ENCODE measurements around the gene ARVCF. TPM values are rescaled to one million over a fixed set of nuclear protein-coding genes. Genes with fewer than 3 reads are reported as not detected.

ARVCF gene
- total and polyA plus RNA-seq, 9 of the 15 experiments (the other 6 are each of a cell fraction or from before 2014, with no cell fraction given) = 0.03 to 97.4 (median 15.6) TPM

GRCh38 chr22:19941365-19942082, 75.1 kb downstream of the ARVCF start, which contains the start of the genes COMT and TXNRD2 (continued):
- TF ChIP-seq ZNF76 (CRISPR knock-in tag; IDR thresholded peaks at IDR 0.05; ENCODE audit: borderline replicate concordance) (peak; percentile 79), SMARCA4 (IDR thresholded peaks at IDR 0.05) (no peak), PTTG1 (tag; IDR thresholded peaks at IDR 0.05; ENCODE audit: low read depth) (no peak), CXXC5 (CRISPR knock-in tag; IDR thresholded peaks at IDR 0.05) (peak; percentile 96), ZNF384 (IDR thresholded peaks at IDR 0.05; ENCODE audit: low read depth, low read length) (peak; percentile 45; the same call in 1 of the 2 replicates), ZNF41 (CRISPR knock-in tag; conservative IDR thresholded peaks at IDR 0.05) (peak; percentile 61; the same call in 1 of the 2 replicates), HIVEP1 (CRISPR knock-in tag; IDR thresholded peaks at IDR 0.05) (peak; percentile 78), HDAC6 (IDR thresholded peaks at IDR 0.05; ENCODE audit: low read depth, low read length) (0 out of 2 replicates have a peak, but pooled peaks have one; percentile 67), ZMIZ1 (IDR thresholded peaks at IDR 0.05; ENCODE audit: low read depth in 2 of 2, low read length in 2 of 2) (peak; percentile 45 to 88; a peak in 2 of 4 replicates), ZFP1 (CRISPR knock-in tag; IDR thresholded peaks at IDR 0.05) (peak; percentile 2; the same call in 1 of the 2 replicates), ZBTB5 (IDR thresholded peaks at IDR 0.05) (no peak), SMAD3 (CRISPR knock-in tag; conservative IDR thresholded peaks at IDR 0.05) (peak; percentile 50; the same call in 1 of the 2 replicates), PHF8 (IDR thresholded peaks at IDR 0.05; ENCODE audit: borderline replicate concordance, low read length) (peak; percentile 89), CBX3 (IDR thresholded peaks at IDR 0.05; ENCODE audit: borderline replicate concordance in 1 of 2, low read length in 2 of 2) (no peak), NR2F6 (CRISPR knock-in tag; IDR thresholded peaks at IDR 0.05) (0 out of 2 replicates have a peak, but pooled peaks have one; percentile 2), ZHX1 (conservative IDR thresholded peaks at IDR 0.05; ENCODE audit: low read length) (peak; percentile 98), XRCC5 (IDR thresholded peaks at IDR 0.05; ENCODE audit: low read depth, low read length) (peak; percentile 79; the same call in 1 of the 2 replicates), ETV1 (tag; conservative IDR thresholded peaks at IDR 0.05; ENCODE audit: low read depth) (0 out of 2 replicates have a peak, but pooled peaks have one; percentile 3), MXD1 (CRISPR knock-in tag; IDR thresholded peaks at IDR 0.05; ENCODE audit: borderline replicate concordance, poor library complexity, severe bottlenecking) (peak; percentile 53)

Measured in K562 (cell line).